Ishikawa (cell line): ENCODE results near the gene MYO5C.

ENCODE experiments used
- CREB1 ChIP-seq: IDR thresholded peaks from 2 replicates; pipeline ENCODE4 v1.6.1; 2012; ENCODE audit warnings: low read depth
- EP300 ChIP-seq: IDR thresholded peaks from 2 replicates; pipeline ENCODE4 v1.6.1; 2012; ENCODE audit warnings: borderline replicate concordance
- MAX ChIP-seq: IDR thresholded peaks from 2 replicates; pipeline ENCODE4 v1.6.1; 2012
- NFIC ChIP-seq: IDR thresholded peaks from 2 replicates; pipeline ENCODE4 v1.6.1; 2012
- RAD21 ChIP-seq: IDR thresholded peaks from 2 replicates; pipeline ENCODE4 v1.6.1; 2012; ENCODE audit warnings: low read depth
- REST ChIP-seq: IDR thresholded peaks from 2 replicates; pipeline ENCODE4 v1.6.1; 2012; ENCODE audit warnings: low read depth, mild to moderate bottlenecking
- TAF1 ChIP-seq: IDR thresholded peaks from 2 replicates; pipeline ENCODE4 v1.6.1; 2012; ENCODE audit warnings: low read depth, mild to moderate bottlenecking
- YY1 ChIP-seq: IDR thresholded peaks from 2 replicates; pipeline ENCODE4 v1.6.1; 2012; ENCODE audit warnings: low read depth
- ZBTB7A ChIP-seq: IDR thresholded peaks from 2 replicates; pipeline ENCODE4 v1.6.1; 2012; ENCODE audit warnings: low read depth

- TF ChIP-seq MAX (no peak), EP300 (no peak), RAD21 (no peak), YY1 (no peak), CREB1 (no peak), NFIC (no peak), TAF1 (no peak), ZBTB7A (no peak), REST (no peak)
Measured at GRCh38 chr15:52290329-52290728, 5.3 kb downstream of the MYO5C start.
